Measurements from ENCODE around the gene MRPL55. TPM values are rescaled to one million over a fixed set of nuclear protein-coding genes. Genes with fewer than 3 reads are reported as not detected.
A peak's percentile ranks its signal among the peaks of the same experiment; 100 is the strongest.
"Not testable (repeated sequence)": the region's sequence is repeated elsewhere in the genome, so short reads cannot be mapped to it uniquely, and the experiment has no call there.

MRPL55 gene
- total RNA-seq, 1 experiment from 2014 or later, result 76.6 TPM

GRCh38 chr1:228120857-228121489 lies 11.9 kb upstream of the MRPL55 start:
- Histone ChIP-seq H3K79me2 (ENCODE audit: low read length) (peaks cover 48% of the 10 kb centered on the region), H3K4me1 (ENCODE audit: low read length) (peaks cover 22% of the 10 kb centered on the region), H4K20me1 (ENCODE audit: insufficient read depth, low read depth, low read length) (no peaks in the 10 kb centered on the region), H3K27ac (ENCODE audit: low read length) (peak overlapping the region; percentile 72), H3K4me2 (ENCODE audit: low read depth, low read length, poor library complexity, severe bottlenecking) (peak overlapping the region; percentile 77), H3K9me2 (replicated peaks; ENCODE audit: insufficient read depth, low read length) (no peaks in the 10 kb centered on the region), H2AFZ (ENCODE audit: low read length) (peak overlapping the region; percentile 78), H3K9me3 (ENCODE audit: low read length) (no peaks in the 10 kb centered on the region), H3K4me3 (ENCODE audit: low read length) (peak overlapping the region; percentile 66), H3K36me3 (ENCODE audit: insufficient read depth, low read length) (peaks cover 27% of the 10 kb centered on the region), H3K9ac (ENCODE audit: low read length) (peak overlapping the region; percentile 64), H3K27me3 (ENCODE audit: low read length) (no peaks in the 10 kb centered on the region)
- DNase-seq, result peak; percentile 89

GRCh38 chr1:228120351-228120750 lies 11.3 kb upstream of the MRPL55 start:
- Histone ChIP-seq H3K9me3 (ENCODE audit: low read length) (no peaks in the 10 kb centered on the region), H3K36me3 (ENCODE audit: insufficient read depth, low read length) (peaks cover 27% of the 10 kb centered on the region), H2AFZ (ENCODE audit: low read length) (peak overlapping the region; percentile 56; the same call in 1 of the 2 replicates), H3K4me1 (ENCODE audit: low read length) (peaks cover 22% of the 10 kb centered on the region), H3K9me2 (replicated peaks; ENCODE audit: insufficient read depth, low read length) (no peaks in the 10 kb centered on the region), H3K79me2 (ENCODE audit: low read length) (peaks cover 54% of the 10 kb centered on the region), H3K9ac (ENCODE audit: low read length) (peak overlapping the region; percentile 64), H3K27me3 (ENCODE audit: low read length) (no peaks in the 10 kb centered on the region), H3K27ac (ENCODE audit: low read length) (peak overlapping the region; percentile 72), H4K20me1 (ENCODE audit: insufficient read depth, low read depth, low read length) (no peaks in the 10 kb centered on the region), H3K4me2 (ENCODE audit: low read depth, low read length, poor library complexity, severe bottlenecking) (peak overlapping the region; percentile 77), H3K4me3 (ENCODE audit: low read length) (peak overlapping the region; percentile 66)
- no peak for DNase-seq

- no peaks in the 10 kb centered on the region for H4K20me1 ChIP-seq (ENCODE audit: insufficient read depth, low read depth, low read length)
- peaks cover 27% of the 10 kb centered on the region for H3K36me3 ChIP-seq (ENCODE audit: insufficient read depth, low read length)
- H3K79me2 ChIP-seq (ENCODE audit: low read length), result peaks cover 58% of the 10 kb centered on the region
- peak; percentile 69 for DNase-seq
- H3K4me2 ChIP-seq (ENCODE audit: low read depth, low read length, poor library complexity, severe bottlenecking), result no peak overlapping the region
- H2AFZ ChIP-seq (ENCODE audit: low read length), result no peak overlapping the region
- no peaks in the 10 kb centered on the region for H3K27me3 ChIP-seq (ENCODE audit: low read length)
- H3K27ac ChIP-seq (ENCODE audit: low read length), result no peak overlapping the region
- H3K9ac ChIP-seq (ENCODE audit: low read length), result no peak overlapping the region
- H3K9me3 ChIP-seq (ENCODE audit: low read length), result no peaks in the 10 kb centered on the region
- no peak overlapping the region for H3K4me3 ChIP-seq (ENCODE audit: low read length)
- peaks cover 22% of the 10 kb centered on the region for H3K4me1 ChIP-seq (ENCODE audit: low read length)
- H3K9me2 ChIP-seq (replicated peaks; ENCODE audit: insufficient read depth, low read length), result no peaks in the 10 kb centered on the region
Observed at GRCh38 chr1:228118040-228118439, 8.9 kb upstream of the MRPL55 start.

GRCh38 chr1:228117335-228117734 lies 8.2 kb upstream of the MRPL55 start:
- no peak overlapping the region for H3K27ac ChIP-seq (ENCODE audit: low read length)
- H2AFZ ChIP-seq (ENCODE audit: low read length), result no peak overlapping the region
- H3K4me2 ChIP-seq (ENCODE audit: low read depth, low read length, poor library complexity, severe bottlenecking), result no peak overlapping the region
- H3K27me3 ChIP-seq (ENCODE audit: low read length), result no peaks in the 10 kb centered on the region
- no peak for DNase-seq
- peaks cover 27% of the 10 kb centered on the region for H3K36me3 ChIP-seq (ENCODE audit: insufficient read depth, low read length)
- no peak overlapping the region for H3K4me3 ChIP-seq (ENCODE audit: low read length)
- no peaks in the 10 kb centered on the region for H4K20me1 ChIP-seq (ENCODE audit: insufficient read depth, low read depth, low read length)
- no peaks in the 10 kb centered on the region for H3K9me3 ChIP-seq (ENCODE audit: low read length)
- H3K9ac ChIP-seq (ENCODE audit: low read length), result no peak overlapping the region
- peaks cover 58% of the 10 kb centered on the region for H3K79me2 ChIP-seq (ENCODE audit: low read length)
- peaks cover 22% of the 10 kb centered on the region for H3K4me1 ChIP-seq (ENCODE audit: low read length)
- H3K9me2 ChIP-seq (replicated peaks; ENCODE audit: insufficient read depth, low read length), result no peaks in the 10 kb centered on the region

- H3K36me3 ChIP-seq (ENCODE audit: insufficient read depth, low read length), result peaks cover 21% of the 10 kb centered on the region
- H4K20me1 ChIP-seq (ENCODE audit: insufficient read depth, low read depth, low read length), result no peaks in the 10 kb centered on the region
- no peaks in the 10 kb centered on the region for H3K27me3 ChIP-seq (ENCODE audit: low read length)
- H3K9me3 ChIP-seq (ENCODE audit: low read length), result no peaks in the 10 kb centered on the region
- no peak for DNase-seq
- H2AFZ ChIP-seq (ENCODE audit: low read length), result no peak overlapping the region
- no peak overlapping the region for H3K9ac ChIP-seq (ENCODE audit: low read length)
- H3K9me2 ChIP-seq (replicated peaks; ENCODE audit: insufficient read depth, low read length), result no peaks in the 10 kb centered on the region
- peaks cover 46% of the 10 kb centered on the region for H3K79me2 ChIP-seq (ENCODE audit: low read length)
- no peak overlapping the region for H3K27ac ChIP-seq (ENCODE audit: low read length)
- no peak overlapping the region for H3K4me3 ChIP-seq (ENCODE audit: low read length)
- H3K4me1 ChIP-seq (ENCODE audit: low read length), result peaks cover 5% of the 10 kb centered on the region
- no peak overlapping the region for H3K4me2 ChIP-seq (ENCODE audit: low read depth, low read length, poor library complexity, severe bottlenecking)
Observed at GRCh38 chr1:228114827-228115226, 5.7 kb upstream of the MRPL55 start.

- H3K9me3 ChIP-seq (ENCODE audit: low read length), result no peaks in the 10 kb centered on the region
- H3K4me2 ChIP-seq (ENCODE audit: low read depth, low read length, poor library complexity, severe bottlenecking), result no peak overlapping the region
- no peaks in the 10 kb centered on the region for H3K27me3 ChIP-seq (ENCODE audit: low read length)
- no peak overlapping the region for H3K9ac ChIP-seq (ENCODE audit: low read length)
- H3K79me2 ChIP-seq (ENCODE audit: low read length), result peaks cover 44% of the 10 kb centered on the region
- H3K27ac ChIP-seq (ENCODE audit: low read length), result no peak overlapping the region
- no peaks in the 10 kb centered on the region for H3K9me2 ChIP-seq (replicated peaks; ENCODE audit: insufficient read depth, low read length)
- H4K20me1 ChIP-seq (ENCODE audit: insufficient read depth, low read depth, low read length), result no peaks in the 10 kb centered on the region
- H3K36me3 ChIP-seq (ENCODE audit: insufficient read depth, low read length), result peaks cover 3% of the 10 kb centered on the region; the same call in 1 of the 2 replicates
- H2AFZ ChIP-seq (ENCODE audit: low read length), result no peak overlapping the region
- H3K4me1 ChIP-seq (ENCODE audit: low read length), result peaks cover 17% of the 10 kb centered on the region
- H3K4me3 ChIP-seq (ENCODE audit: low read length), result no peak overlapping the region
- no peak for DNase-seq
Observed at GRCh38 chr1:228112617-228113016, 3.5 kb upstream of the MRPL55 start.

- Histone ChIP-seq H3K36me3 (ENCODE audit: insufficient read depth, low read length) (no peaks in the 10 kb centered on the region; the same call in 1 of the 2 replicates), H3K27ac (ENCODE audit: low read length) (no peak overlapping the region), H3K79me2 (ENCODE audit: low read length) (peaks cover 42% of the 10 kb centered on the region), H3K4me3 (ENCODE audit: low read length) (no peak overlapping the region), H3K9me3 (ENCODE audit: low read length) (no peaks in the 10 kb centered on the region), H4K20me1 (ENCODE audit: insufficient read depth, low read depth, low read length) (no peaks in the 10 kb centered on the region), H3K4me1 (ENCODE audit: low read length) (peaks cover 19% of the 10 kb centered on the region), H3K27me3 (ENCODE audit: low read length) (no peaks in the 10 kb centered on the region), H3K4me2 (ENCODE audit: low read depth, low read length, poor library complexity, severe bottlenecking) (no peak overlapping the region), H2AFZ (ENCODE audit: low read length) (no peak overlapping the region), H3K9me2 (replicated peaks; ENCODE audit: insufficient read depth, low read length) (no peaks in the 10 kb centered on the region), H3K9ac (ENCODE audit: low read length) (no peak overlapping the region)
- no peak for DNase-seq
Observed at GRCh38 chr1:228112167-228112566, 3.1 kb upstream of the MRPL55 start.

GRCh38 chr1:228111315-228111714 lies 2.2 kb upstream of the MRPL55 start:
- not testable (repeated sequence) for H2AFZ ChIP-seq (ENCODE audit: low read length); H3K27me3 ChIP-seq (ENCODE audit: low read length); H4K20me1 ChIP-seq (ENCODE audit: insufficient read depth, low read depth, low read length); H3K9me2 ChIP-seq (replicated peaks; ENCODE audit: insufficient read depth, low read length); H3K27ac ChIP-seq (ENCODE audit: low read length); H3K4me2 ChIP-seq (ENCODE audit: low read depth, low read length, poor library complexity, severe bottlenecking); DNase-seq; H3K9ac ChIP-seq (ENCODE audit: low read length); H3K4me3 ChIP-seq (ENCODE audit: low read length); H3K36me3 ChIP-seq (ENCODE audit: insufficient read depth, low read length); H3K9me3 ChIP-seq (ENCODE audit: low read length)
- H3K4me1 ChIP-seq (ENCODE audit: low read length), result peaks cover 19% of the 10 kb centered on the region
- peaks cover 37% of the 10 kb centered on the region for H3K79me2 ChIP-seq (ENCODE audit: low read length)

Data from Karpas-422 (cell line).